Left cardiac atrium (tissue), 4 donors: ENCODE data around the gene PIN1. TPM values are rescaled to one million over a fixed set of nuclear protein-coding genes. Genes with fewer than 3 reads are reported as not detected.
"Not testable (repeated sequence)": the region's sequence is repeated elsewhere in the genome, so short reads cannot be mapped to it uniquely, and the experiment has no call there.

Experiments
- ATAC-seq, 2 donors: fragments of 200-7000 bp; cut with Tn5 transposase; one replicate each; pipeline ENCODE4 v1.9.1; 2020; ENCODE audit warnings: mild to moderate bottlenecking in 2 of 2, moderate library complexity in 2 of 2
- DNase-seq: peaks from one replicate; pipeline ENCODE4 v3.0.0-alpha.2; 2020
- intact Hi-C, 2 donors: fragments of 100-400 bp; cut with DNase I; formaldehyde crosslinking; loops; one replicate each; pipeline versions ENCODE4 v1.14.1 to v1.15.1; 2022 to 2023
- total RNA-seq, 2 donors: library from RNA; stranded (reverse); fragmentation: NEBNext Ultra II Directional; extraction: Animal tissue kit (Norgen Biotek cat#: 25700); gene quantifications; one replicate each; pipeline ENCODE4 v1.2.1, GENCODE V29; 2021
- donor health status: DM: no; HTN: yes; CAD: no.
- donor health status: DM: no; HTN: yes; CAD: no; lungs with severe emphysema.
- donor health status: DM: yes; HTN: yes; CAD: no.
- donor health status: Dilated cardiomyopathy.

PIN1 gene
- total RNA-seq, 2 donors from 2014 or later = 73.7 to 74.9 TPM

DNA sequence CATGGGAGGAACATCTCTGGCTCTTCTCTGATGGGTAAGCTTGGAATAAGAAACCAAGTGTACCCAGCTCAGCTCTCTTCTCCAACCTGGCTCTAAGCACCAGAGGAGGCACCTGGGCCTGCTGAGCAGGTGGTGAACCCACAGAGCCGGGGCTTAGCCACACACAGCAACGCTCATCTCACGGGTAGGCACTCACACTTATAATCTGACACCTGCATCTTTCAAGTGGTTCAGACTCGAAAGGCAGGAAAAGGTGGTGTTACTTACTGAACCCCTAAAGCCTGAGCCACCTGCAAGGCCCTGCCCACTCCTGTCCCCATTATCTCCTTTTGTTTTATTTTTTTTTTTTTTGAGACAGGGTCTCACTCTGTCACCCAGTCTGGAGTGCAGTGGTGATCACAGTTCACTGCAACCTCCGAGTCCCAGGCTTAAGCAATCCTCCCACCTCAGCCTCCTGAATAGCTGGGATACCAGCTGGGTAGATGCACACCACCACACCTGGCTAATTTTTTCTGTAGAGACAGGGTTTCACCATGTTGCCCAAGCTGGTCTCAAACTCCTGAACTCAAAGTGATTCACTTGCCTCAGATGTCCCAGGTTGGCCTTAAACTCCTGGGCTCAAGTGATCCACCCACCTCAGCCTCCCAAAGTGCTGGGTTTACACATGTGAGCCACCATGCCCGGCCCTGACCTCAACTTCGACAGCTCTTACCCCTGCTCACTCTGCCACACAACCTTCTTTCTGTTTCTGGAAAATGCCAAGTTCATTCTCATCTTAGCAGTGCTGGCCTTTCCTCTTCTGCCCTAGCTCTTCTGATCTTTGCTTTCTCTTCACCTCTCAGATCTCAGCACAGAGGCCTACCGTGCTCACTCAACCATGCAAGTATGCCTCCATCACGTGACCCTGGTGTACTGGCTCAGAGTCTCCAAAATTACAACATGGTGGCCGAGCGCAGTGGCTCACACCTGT is 26.0 kb upstream of the PIN1 start:
- intact Hi-C loops = no loop called here
- no peak for DNase-seq
- ATAC-seq = peak; percentile 13 to 27

DNA sequence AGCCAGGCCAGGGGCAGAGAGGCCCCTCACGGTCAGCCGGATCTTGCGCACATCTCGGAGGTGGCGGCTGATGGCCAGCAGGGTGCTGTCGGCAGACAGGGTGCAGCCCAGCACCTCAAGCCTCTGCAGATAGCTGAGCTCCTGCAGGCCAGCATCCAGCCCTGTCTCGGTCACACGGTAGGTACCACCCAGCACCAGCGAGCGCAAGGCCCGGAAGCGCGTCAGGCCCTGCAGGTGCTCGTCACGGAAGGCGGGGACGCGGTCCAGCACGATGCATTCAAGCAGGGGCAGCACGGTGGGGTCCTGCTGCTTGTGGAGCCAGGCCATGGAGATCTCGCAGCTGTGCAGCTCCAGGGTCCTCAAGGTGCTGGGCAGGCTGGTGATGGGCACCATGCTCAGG is 24.0 kb upstream of the PIN1 start:
- ATAC-seq (no peak), DNase-seq (no peak)
- intact Hi-C loops = no loop called here

GRCh38 chr19:9818175-9818733 is 16.9 kb upstream of the PIN1 start:
- ATAC-seq = no peak
- no peak for DNase-seq
- intact Hi-C loops = no loop called here

DNA sequence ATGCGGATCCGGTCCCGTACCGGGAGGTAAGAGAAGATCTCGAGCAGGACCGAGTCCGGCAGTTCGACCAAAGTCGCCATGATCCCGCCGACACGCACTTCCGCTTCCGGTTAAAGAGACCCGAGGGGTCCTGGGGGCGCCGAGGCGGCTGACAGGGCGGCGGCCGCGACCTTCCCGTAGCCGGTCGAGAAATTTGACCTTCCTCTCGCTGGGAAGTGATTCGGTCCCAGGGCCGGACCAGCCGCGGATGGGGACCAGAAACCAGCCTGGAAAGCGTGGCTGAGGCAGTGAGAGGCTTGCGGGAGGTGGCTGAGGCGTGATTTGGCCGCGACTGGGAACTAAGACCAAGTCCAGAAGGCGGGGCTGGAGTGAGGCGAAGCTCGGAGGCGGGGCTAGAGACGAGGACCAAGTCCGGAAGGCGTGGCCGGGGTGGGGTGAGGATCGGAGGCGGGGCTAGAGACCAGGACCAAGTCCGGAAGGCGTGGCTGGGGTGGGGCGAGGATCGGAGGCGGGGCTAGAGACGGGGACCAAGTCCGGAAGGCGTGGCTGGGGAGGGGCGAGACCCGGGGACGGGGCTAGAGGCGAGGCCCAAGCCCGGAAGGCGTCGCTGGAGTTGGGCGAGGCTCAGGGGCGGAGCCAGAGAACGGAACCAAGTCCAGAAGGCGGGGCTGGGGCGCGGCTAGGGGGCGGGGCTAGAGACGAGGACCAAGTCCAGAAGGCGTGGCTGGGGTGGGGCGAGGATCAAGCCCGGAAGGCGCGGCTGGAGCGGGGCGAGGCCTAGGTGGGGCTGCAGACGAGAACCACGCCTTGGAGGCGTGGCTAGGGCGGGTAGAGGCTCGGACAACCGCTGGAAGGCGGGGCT is 16.2 kb upstream of the PIN1 start, which contains the start of gene FBXL12:
Gene FBXL12 (minus strand): TSS at position 346 of the 862 bp plus-strand sequence. CDS start 266 bp downstream, at position 80.
- peak; percentile 100 for DNase-seq
- ATAC-seq = peak; percentile 94 to 96
- intact Hi-C loops = no loop called here

GRCh38 chr19:9819596-9819909 is 15.6 kb upstream of the PIN1 start:
- intact Hi-C loops = no loop called here
- ATAC-seq (no peak), DNase-seq (no peak)

DNA sequence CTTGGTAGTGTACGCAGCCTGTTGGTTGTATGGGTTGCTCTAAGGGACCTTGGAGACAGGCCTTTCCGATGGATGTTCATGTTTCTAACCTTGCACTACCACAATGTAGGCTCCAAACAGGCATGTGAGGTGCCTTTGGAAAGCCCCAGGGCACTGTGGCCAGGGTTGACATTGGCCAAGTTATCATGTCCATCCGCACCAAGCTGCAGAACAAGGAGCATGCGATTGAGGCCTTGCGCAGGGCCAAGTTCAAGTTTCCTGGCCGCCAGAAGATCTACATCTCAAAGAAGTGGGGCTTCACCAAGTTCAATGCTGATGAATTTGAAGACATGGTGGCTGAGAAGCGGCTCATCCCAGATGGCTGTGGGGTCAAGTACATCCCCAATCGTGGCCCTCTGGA is 15.1 kb upstream of the PIN1 start:
- DNase-seq, ATAC-seq, intact Hi-C loops: not testable (repeated sequence)

DNA sequence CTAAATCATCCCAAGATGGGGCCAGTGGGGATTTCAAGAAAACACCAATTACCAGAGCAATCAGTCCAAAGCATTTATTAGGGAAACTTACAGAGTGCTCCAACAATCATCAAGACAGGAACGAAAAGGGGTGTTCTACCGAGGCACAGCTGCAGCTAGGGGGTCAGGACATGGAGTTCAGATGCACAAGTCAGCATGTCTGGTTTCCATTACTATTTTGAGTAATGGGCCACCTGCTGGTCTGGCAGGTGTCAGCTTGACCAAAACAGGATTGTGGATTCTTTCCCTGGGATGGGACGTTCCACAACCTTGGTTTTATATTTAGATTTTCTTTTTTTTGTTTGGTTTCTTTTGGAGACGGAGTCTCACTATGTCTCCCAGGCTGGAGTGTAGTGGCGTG is 11.3 kb upstream of the PIN1 start:
- ATAC-seq (no peak), DNase-seq (no peak)
- intact Hi-C loops = no loop called here

DNA sequence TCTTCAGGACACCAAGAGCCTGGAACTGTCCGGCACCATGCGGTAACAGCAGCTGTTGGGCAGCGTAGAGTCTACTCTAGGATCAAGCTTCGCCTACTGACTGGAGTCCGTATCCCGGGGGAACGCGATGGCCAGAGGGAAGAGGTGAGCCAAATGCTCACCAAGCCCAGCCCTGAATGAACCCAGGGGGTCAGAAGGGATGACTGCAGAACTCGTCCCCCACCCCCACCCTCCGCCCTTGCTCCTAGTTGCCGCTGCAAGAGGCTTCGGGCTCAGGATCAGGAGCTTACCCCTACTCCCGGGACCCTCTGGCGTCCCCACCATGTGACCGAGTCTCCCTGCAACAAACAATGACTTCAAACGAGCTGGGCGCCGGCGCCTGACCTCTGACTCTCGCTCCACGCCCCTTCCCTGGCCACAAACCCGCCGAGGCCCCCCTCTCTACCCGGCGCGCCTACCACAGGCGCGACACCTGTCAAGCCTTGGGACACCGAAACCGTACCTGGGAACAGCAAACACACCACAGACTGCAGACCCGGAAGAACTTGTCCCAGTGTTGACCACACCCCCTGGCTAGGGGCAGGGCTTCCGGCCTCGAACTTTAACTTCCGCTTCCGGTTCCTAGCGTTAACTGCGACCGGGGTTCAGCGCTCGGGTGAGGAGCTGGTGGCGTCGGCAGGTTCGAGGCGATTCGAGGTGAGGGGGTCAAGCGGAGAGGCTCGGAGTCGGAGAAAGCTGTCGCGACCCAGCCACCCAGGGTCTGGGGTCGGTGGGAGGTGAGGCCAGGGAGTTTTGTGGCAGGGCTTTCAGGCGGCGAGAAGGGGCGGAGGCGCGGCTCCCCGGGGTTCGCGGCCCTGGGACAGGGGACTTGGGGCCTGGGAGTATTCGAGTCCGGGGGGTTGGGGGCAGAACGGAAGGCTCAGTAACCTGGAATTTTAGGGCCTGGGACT is 7.6 kb upstream of the PIN1 start, which contains the start of gene UBL5:
Gene UBL5 (plus strand): TSS at position 630 of the 950 bp plus-strand sequence. CDS start 420 bp downstream, outside the sequence.
- intact Hi-C loops = no loop called here
- DNase-seq = peak; percentile 90
- ATAC-seq = peak; percentile 98

- intact Hi-C loops = no loop called here
- DNase-seq = no peak
- ATAC-seq = no peak
These were observed 6.5 kb upstream of the PIN1 start for GRCh38 chr19:9828551-9829063.

GRCh38 chr19:9834307-9834725 is 802 bp upstream of the PIN1 start:
- intact Hi-C loops = no loop called here
- ATAC-seq (no peak), DNase-seq (no peak)

DNA sequence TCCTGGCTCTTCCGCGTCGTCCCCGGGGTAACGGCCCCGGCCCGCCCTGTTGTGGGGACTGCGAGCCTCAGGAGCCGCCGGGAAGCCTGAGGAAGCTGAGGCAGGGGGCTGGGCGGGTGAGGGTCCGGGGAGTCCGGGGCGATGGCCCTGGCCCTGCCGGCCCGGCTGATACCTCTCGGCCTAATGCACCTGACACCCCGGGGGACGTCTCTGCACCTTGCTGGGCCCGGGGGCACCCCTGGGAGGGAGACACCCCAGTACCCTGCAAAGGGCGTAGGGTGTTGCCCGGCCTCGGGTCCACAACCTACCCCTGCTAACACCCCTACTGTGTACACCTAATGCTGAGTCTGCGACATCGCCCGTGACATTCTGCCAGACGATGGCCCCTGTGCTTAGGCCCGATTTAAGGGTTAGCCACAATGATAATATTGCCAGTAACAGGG is 410 bp downstream of the PIN1 start:
- intact Hi-C loops = no loop called here
- ATAC-seq (peak; percentile 16 to 38), DNase-seq (no peak)

GRCh38 chr19:9836021-9836420 is 903 bp downstream of the PIN1 start:
- intact Hi-C loops = no loop called here
- ATAC-seq = no peak

DNA sequence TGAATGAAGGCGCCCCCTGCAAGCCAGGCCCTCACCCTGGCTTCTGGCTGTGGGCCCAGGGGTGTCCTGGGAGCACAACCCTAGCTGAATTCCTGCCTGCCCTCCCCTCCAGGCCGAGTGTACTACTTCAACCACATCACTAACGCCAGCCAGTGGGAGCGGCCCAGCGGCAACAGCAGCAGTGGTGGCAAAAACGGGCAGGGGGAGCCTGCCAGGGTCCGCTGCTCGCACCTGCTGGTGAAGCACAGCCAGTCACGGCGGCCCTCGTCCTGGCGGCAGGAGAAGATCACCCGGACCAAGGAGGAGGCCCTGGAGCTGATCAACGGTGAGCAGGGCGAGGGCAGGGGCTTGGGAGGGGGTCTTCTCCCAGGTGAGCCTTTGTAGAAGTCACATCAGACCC is 3.2 kb downstream of the PIN1 start:
- intact Hi-C loops = no loop called here
- ATAC-seq = no peak
- no peak for DNase-seq

More at GRCh38 chr19:9836021-9836420, 903 bp downstream of the PIN1 start:
- no peak for DNase-seq

GRCh38 chr19:9839415-9839814 is 4.3 kb downstream of the PIN1 start:
- DNase-seq = no peak
- intact Hi-C loops = no loop called here
- ATAC-seq = no peak

DNA sequence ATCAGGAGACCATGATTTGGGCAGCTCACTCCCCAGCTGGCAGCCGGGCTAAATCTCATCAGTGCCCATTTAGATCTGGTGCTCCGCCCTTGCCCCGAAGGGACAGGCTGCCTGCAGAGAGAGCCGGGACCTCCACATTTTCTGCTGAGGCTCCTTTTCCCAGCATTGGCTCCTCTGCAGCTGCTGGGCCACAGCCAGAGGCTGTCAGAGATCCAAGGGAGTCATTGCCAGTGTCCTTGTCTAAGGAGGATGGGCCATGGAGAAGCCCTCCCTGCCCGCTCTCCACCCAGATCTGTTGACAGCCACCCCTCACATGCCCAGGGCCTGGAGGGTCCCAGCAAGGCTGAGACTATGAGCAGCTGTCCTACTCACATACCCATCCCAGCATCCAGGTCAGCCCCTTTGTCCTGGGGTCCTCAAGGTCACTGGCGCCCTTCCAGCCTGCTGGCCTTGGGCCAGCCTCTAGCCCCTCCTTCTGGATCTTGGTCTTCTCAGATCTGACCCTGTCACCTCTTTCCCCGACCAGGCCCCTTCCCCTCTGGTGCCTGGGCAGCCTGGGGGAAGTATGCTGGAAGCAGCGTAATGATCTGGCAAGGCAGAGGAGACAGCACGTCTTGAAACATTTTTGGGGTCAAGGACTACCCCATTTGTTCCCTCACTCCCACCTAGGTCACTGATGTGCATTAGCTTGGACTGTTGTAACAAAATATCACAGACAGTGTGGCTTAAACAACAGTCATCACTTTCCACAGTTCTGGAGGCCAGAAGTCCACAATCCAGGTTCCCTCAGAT is 7.9 kb downstream of the PIN1 start:
- intact Hi-C loops = no loop called here
- no peak for DNase-seq
- ATAC-seq = peak in 1 of 2 donors; percentile 47

GRCh38 chr19:9843626-9844273 is 8.6 kb downstream of the PIN1 start:
- DNase-seq, intact Hi-C loops, ATAC-seq: not testable (repeated sequence)
